ENCODE measurements around the gene WAS. TPM values are rescaled to one million over a fixed set of nuclear protein-coding genes. Genes with fewer than 3 reads are reported as not detected.

Gene WAS
- total and polyA plus RNA-seq, 2 experiments from 2014 or later, result 0.32 to 0.56 TPM

DNA sequence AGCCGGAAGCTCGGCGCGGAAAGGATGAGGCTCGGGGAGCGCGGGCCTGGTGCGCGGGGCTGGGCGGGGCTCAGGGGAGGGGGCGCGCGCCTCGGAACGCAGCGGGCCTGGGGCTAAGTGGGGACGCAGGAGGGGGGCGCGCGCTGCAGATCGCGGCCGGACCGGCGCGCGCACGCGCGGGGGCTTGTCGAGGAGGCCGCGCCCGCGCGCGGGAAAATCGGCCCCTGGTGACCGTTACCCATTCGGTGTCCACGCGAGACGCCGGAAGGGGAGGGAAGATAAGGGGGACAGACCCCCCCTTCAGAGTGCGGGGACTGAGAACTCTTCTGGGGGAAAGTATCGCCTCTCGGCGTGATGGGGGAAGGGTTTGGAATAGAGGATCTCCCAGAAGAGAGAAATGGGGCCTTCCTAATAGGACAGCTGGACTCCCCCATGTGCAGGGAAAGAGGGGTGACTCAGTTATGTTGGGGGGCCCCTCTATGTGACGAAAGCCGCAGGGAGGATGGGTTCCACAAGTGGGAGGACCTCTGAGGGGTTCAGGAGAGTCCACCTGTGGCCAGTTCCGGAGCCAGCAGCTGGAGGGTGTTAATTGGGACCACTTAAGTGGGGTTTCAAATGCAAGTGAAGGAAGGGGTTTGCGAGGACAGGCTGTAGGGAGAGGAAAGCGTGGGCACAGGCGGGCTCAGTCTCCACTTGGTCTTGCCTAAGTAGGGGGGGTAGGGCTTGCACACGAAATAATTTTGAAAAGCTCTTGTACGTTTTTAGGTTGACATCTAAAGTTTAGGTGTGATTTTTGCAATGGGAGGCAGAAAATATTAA lies 13.5 kb downstream of the WAS start (continued):
- TF ChIP-seq, protein P1, sequence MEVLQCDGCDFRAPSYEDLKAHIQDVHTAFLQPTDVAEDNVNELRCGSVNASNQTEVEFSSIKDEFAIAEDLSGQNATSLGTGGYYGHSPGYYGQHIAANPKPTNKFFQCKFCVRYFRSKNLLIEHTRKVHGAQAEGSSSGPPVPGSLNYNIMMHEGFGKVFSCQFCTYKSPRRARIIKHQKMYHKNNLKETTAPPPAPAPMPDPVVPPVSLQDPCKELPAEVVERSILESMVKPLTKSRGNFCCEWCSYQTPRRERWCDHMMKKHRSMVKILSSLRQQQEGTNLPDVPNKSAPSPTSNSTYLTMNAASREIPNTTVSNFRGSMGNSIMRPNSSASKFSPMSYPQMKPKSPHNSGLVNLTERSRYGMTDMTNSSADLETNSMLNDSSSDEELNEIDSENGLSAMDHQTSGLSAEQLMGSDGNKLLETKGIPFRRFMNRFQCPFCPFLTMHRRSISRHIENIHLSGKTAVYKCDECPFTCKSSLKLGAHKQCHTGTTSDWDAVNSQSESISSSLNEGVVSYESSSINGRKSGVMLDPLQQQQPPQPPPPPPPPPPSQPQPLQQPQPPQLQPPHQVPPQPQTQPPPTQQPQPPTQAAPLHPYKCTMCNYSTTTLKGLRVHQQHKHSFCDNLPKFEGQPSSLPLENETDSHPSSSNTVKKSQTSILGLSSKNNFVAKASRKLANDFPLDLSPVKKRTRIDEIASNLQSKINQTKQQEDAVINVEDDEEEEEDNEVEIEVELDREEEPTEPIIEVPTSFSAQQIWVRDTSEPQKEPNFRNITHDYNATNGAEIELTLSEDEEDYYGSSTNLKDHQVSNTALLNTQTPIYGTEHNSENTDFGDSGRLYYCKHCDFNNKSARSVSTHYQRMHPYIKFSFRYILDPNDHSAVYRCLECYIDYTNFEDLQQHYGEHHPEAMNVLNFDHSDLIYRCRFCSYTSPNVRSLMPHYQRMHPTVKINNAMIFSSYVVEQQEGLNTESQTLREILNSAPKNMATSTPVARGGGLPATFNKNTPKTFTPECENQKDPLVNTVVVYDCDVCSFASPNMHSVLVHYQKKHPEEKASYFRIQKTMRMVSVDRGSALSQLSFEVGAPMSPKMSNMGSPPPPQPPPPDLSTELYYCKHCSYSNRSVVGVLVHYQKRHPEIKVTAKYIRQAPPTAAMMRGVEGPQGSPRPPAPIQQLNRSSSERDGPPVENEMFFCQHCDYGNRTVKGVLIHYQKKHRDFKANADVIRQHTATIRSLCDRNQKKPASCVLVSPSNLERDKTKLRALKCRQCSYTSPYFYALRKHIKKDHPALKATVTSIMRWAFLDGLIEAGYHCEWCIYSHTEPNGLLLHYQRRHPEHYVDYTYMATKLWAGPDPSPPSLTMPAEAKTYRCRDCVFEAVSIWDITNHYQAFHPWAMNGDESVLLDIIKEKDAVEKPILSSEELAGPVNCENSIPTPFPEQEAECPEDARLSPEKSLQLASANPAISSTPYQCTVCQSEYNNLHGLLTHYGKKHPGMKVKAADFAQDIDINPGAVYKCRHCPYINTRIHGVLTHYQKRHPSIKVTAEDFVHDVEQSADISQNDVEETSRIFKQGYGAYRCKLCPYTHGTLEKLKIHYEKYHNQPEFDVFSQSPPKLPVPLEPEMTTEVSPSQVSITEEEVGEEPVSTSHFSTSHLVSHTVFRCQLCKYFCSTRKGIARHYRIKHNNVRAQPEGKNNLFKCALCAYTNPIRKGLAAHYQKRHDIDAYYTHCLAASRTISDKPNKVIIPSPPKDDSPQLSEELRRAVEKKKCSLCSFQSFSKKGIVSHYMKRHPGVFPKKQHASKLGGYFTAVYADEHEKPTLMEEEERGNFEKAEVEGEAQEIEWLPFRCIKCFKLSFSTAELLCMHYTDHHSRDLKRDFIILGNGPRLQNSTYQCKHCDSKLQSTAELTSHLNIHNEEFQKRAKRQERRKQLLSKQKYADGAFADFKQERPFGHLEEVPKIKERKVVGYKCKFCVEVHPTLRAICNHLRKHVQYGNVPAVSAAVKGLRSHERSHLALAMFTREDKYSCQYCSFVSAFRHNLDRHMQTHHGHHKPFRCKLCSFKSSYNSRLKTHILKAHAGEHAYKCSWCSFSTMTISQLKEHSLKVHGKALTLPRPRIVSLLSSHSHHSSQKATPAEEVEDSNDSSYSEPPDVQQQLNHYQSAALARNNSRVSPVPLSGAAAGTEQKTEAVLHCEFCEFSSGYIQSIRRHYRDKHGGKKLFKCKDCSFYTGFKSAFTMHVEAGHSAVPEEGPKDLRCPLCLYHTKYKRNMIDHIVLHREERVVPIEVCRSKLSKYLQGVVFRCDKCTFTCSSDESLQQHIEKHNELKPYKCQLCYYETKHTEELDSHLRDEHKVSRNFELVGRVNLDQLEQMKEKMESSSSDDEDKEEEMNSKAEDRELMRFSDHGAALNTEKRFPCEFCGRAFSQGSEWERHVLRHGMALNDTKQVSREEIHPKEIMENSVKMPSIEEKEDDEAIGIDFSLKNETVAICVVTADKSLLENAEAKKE (CRISPR knock-in tag; IDR thresholded peaks at IDR 0.05), result no peak
- no peak for TF ChIP-seq ZNF114 (CRISPR knock-in tag; IDR thresholded peaks at IDR 0.05)

DNA sequence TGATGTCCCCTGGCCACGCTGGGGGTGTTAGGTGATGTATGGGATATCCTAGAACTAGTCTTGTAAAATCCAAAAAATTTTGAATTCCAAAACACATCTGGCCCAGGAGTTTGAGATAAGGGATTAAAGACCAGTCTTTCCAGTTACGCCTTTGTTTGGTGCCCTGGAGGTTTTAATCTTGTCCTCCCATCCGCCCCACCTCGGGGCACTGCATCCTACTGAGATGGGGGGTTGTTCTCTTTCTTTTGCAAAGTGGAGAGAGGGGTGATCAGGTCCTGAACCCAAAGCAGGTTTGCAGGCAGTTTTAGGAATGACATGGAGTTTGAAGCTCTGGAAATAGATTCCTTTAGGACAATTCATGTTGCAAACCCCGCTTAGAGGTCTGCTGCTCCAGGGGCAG lies 14.7 kb downstream of the WAS start:
- Histone ChIP-seq H3F3A (replicated peaks; ENCODE audit: low read depth) (no peaks in the 10 kb centered on the region), H3K4me1 (ENCODE audit: insufficient read depth) (peaks cover 8% of the 10 kb centered on the region; the same call in 1 of the 2 replicates), H2AFZ (no peak overlapping the region), H3K27me3 (ENCODE audit: insufficient read depth) (no peaks in the 10 kb centered on the region), H3K27ac (ENCODE audit: low read depth) (peak overlapping the region; percentile 76; the same call in 1 of the 2 replicates), H3K36me3 (ENCODE audit: insufficient read depth) (no peaks in the 10 kb centered on the region), H3K79me2 (replicated peaks; ENCODE audit: insufficient read depth) (peaks cover 9% of the 10 kb centered on the region), H3K4me3 (peak overlapping the region; percentile 67), H4K20me1 (replicated peaks; ENCODE audit: insufficient read depth) (no peaks in the 10 kb centered on the region; the same call in 1 of the 2 replicates), H3K9me2 (ENCODE audit: insufficient read depth) (no peaks in the 10 kb centered on the region), H3K4me2 (peak overlapping the region; percentile 72)
- Mint-ChIP-seq H3K27me3 (ENCODE audit: insufficient read depth, low read depth, poor library complexity) (peaks cover 5% of the 10 kb centered on the region), H3K27ac (peak overlapping the region; percentile 87), H3K9me3 (no peaks in the 10 kb centered on the region), H3K4me3 (peak overlapping the region; percentile 91), H3K36me3 (ENCODE audit: low read depth) (peaks cover 36% of the 10 kb centered on the region), H3K4me1 (peaks cover 32% of the 10 kb centered on the region)
- ATAC-seq (peak; percentile 39), DNase-seq (ENCODE audit: low spot score) (peak; percentile 23)
- TF ChIP-seq EZH2phosphoT487 (IDR thresholded peaks at IDR 0.05; ENCODE audit: unreplicated experiment) (no peak), ZNF114 (CRISPR knock-in tag; IDR thresholded peaks at IDR 0.05) (no peak), CREB1 (CRISPR knock-in tag; IDR thresholded peaks at IDR 0.05; ENCODE audit: low read depth) (no peak), STAT1 (IDR thresholded peaks at IDR 0.05; ENCODE audit: unreplicated experiment) (no peak)
- TF ChIP-seq, protein P1 (CRISPR knock-in tag; IDR thresholded peaks at IDR 0.05), result no peak
